Ascending aorta (tissue), 2 donors: Measurements from ENCODE around the gene ZNF423. TPM values are rescaled to one million over a fixed set of nuclear protein-coding genes. Genes with fewer than 3 reads are reported as not detected.

ENCODE experiments used
- DNase-seq, 2 donors: peaks; one replicate each; pipeline ENCODE4 v3.0.0-alpha.2; 2019; ENCODE audit warnings: low spot score in 2 of 2
- H3K27ac ChIP-seq, 2 donors: fragments of 200-600 bp; sonication (generic); one replicate each; pipeline ENCODE4 v1.5.1; 2016 to 2017; ENCODE audit warnings: mild to moderate bottlenecking in 1 of 2
- H3K27me3 ChIP-seq: fragments of 200-600 bp; sonication (generic); one replicate; pipeline ENCODE4 v1.5.1; 2017
- H3K36me3 ChIP-seq, 2 donors: fragments of 200-600 bp; sonication (generic); one replicate each; pipeline ENCODE4 v1.5.1; 2016
- H3K4me1 ChIP-seq, 2 donors: fragments of 200-600 bp; sonication (generic); one replicate each; pipeline ENCODE4 v1.5.1; 2016 to 2017; ENCODE audit warnings: mild to moderate bottlenecking in 1 of 2
- H3K4me3 ChIP-seq, 2 donors: fragments of 200-600 bp; sonication (generic); one replicate each; pipeline ENCODE4 v1.5.1; 2016 to 2017; ENCODE audit warnings: mild to moderate bottlenecking in 1 of 2
- H3K9me3 ChIP-seq, 2 donors: fragments of 200-600 bp; sonication (generic); one replicate each; pipeline ENCODE4 v1.5.1; 2016
- CTCF ChIP-seq, 3 experiments: fragments of 200-600 bp in 2 of 3; fragments of 450-650 bp in 1 of 3; sonication (generic) in 2 of 3; IDR thresholded peaks; one replicate each; pipeline ENCODE4 v1.5.1; 2016 to 2019; ENCODE audit warnings: antibody characterized with exemption in 3 of 3, mild to moderate bottlenecking in 1 of 3, moderate library complexity in 1 of 3
- intact Hi-C: fragments of 100-400 bp; cut with DNase I; formaldehyde crosslinking; loops from one replicate; pipeline ENCODE4 v1.15.1; 2023
- total RNA-seq: library from RNA; depleted of rRNA; stranded (reverse); fragments of >200 nt; gene quantifications from one replicate; pipeline ENCODE4 v1.1.0, GENCODE V29; 2016

Gene ZNF423
- total RNA-seq, 1 donor from 2014 or later: 42.9 TPM

GRCh38 chr16:49738001-49738400 lies 117.9 kb downstream of the ZNF423 start:
- DNase-seq: no peak
- Histone ChIP-seq H3K9me3 (no peaks in the 10 kb centered on the region), H3K36me3 (no peaks in the 10 kb centered on the region), H3K4me1 (no peaks in the 10 kb centered on the region), H3K4me3 (no peak overlapping the region), H3K27me3 (no peaks in the 10 kb centered on the region), H3K27ac (no peak overlapping the region)
- no peak for TF ChIP-seq CTCF (IDR thresholded peaks at IDR 0.05)
- intact Hi-C loops: no loop called here

GRCh38 chr16:49737541-49737940 lies 118.4 kb downstream of the ZNF423 start:
- no peak for DNase-seq
- Histone ChIP-seq H3K27me3 (no peaks in the 10 kb centered on the region), H3K27ac (no peak overlapping the region), H3K4me1 (no peaks in the 10 kb centered on the region), H3K4me3 (no peak overlapping the region), H3K9me3 (no peaks in the 10 kb centered on the region), H3K36me3 (no peaks in the 10 kb centered on the region)
- intact Hi-C loops: no loop called here
- no peak for TF ChIP-seq CTCF (IDR thresholded peaks at IDR 0.05)

GRCh38 chr16:49734331-49734730 lies 121.6 kb downstream of the ZNF423 start:
- Histone ChIP-seq H3K36me3 (peaks cover 4 to 11% of the 10 kb centered on the region in 2 donors), H3K4me1 (no peaks in the 10 kb centered on the region), H3K9me3 (peaks cover 7 to 8% of the 10 kb centered on the region in 2 donors), H3K4me3 (no peak overlapping the region), H3K27ac (no peak overlapping the region), H3K27me3 (no peaks in the 10 kb centered on the region)
- intact Hi-C loops: no loop called here
- TF ChIP-seq CTCF (IDR thresholded peaks at IDR 0.05): no peak
- DNase-seq: no peak

GRCh38 chr16:49733313-49734009 lies 122.5 kb downstream of the ZNF423 start:
- no peak for TF ChIP-seq CTCF (IDR thresholded peaks at IDR 0.05)
- Histone ChIP-seq H3K4me3 (no peak overlapping the region), H3K4me1 (no peaks in the 10 kb centered on the region), H3K36me3 (peaks cover 4 to 11% of the 10 kb centered on the region in 2 donors), H3K27me3 (no peaks in the 10 kb centered on the region), H3K27ac (no peak overlapping the region), H3K9me3 (peaks cover 7 to 8% of the 10 kb centered on the region in 2 donors)
- intact Hi-C loops: no loop called here
- DNase-seq: no peak

GRCh38 chr16:49731911-49732310 lies 124.0 kb downstream of the ZNF423 start:
- Histone ChIP-seq H3K4me1 (no peaks in the 10 kb centered on the region), H3K27me3 (no peaks in the 10 kb centered on the region), H3K36me3 (peaks cover 4 to 11% of the 10 kb centered on the region in 2 donors), H3K4me3 (no peak overlapping the region), H3K9me3 (peaks cover 7 to 8% of the 10 kb centered on the region in 2 donors), H3K27ac (no peak overlapping the region)
- DNase-seq: no peak
- intact Hi-C loops: no loop called here
- TF ChIP-seq CTCF (IDR thresholded peaks at IDR 0.05): no peak
